A673 (cell line): ENCODE measurements around the gene INO80C. TPM values are rescaled to one million over a fixed set of nuclear protein-coding genes. Genes with fewer than 3 reads are reported as not detected.

Experiments used
- BruUV-seq: library from RNA; stranded (reverse); fragments of 400-500 nt; replicated peaks from 2 replicates; lab custom pipeline; 2021; lab: Mats Ljungman, UMichigan
- CTCF ChIA-PET: fragments of 300-600 bp; sonication (Branson Sonifier 250); formaldehyde crosslinking; loops from one replicate; lab custom pipeline; 2022; ENCODE audit warnings: antibody characterized with exemption; lab: Charles Lee
- POLR2A ChIA-PET: fragments of 300-600 bp; sonication (Branson Sonifier 250); formaldehyde crosslinking; loops from one replicate; lab custom pipeline; 2022; ENCODE audit warnings: antibody characterized with exemption; ENCODE audit not compliant: low non-redundant PET; lab: Charles Lee
- DNase-seq: peaks from one replicate; pipeline ENCODE4 v3.0.0-alpha.2; 2015; ENCODE audit warnings: low spot score
- H3K27ac ChIP-seq: fragments of 200-600 bp; sonication (generic); 2 replicates; pipeline ENCODE4 v1.5.1; 2016; ENCODE audit warnings: mixed run types, low read depth, mild to moderate bottlenecking, mixed read lengths, antibody characterized with exemption, low read length; ENCODE audit not compliant: poor library complexity, severe bottlenecking
- H3K27me3 ChIP-seq: fragments of 200-600 bp; sonication (generic); replicated peaks from 2 replicates; pipeline ENCODE4 v1.6.1; 2017; ENCODE audit warnings: mixed run types, low read depth, mild to moderate bottlenecking, mixed read lengths, antibody characterized with exemption, low read length; ENCODE audit not compliant: insufficient read depth, poor library complexity
- H3K36me3 ChIP-seq: fragments of 200-600 bp; sonication (generic); 2 replicates; pipeline ENCODE4 v1.6.1; 2016; ENCODE audit warnings: mixed run types, mild to moderate bottlenecking, mixed read lengths, antibody characterized with exemption, low read length; ENCODE audit not compliant: insufficient read depth, poor library complexity, severe bottlenecking
- H3K4me1 ChIP-seq: fragments of 200-600 bp; sonication (generic); 2 replicates; pipeline ENCODE4 v1.6.1; 2017; ENCODE audit warnings: mixed run types, mild to moderate bottlenecking, mixed read lengths, antibody characterized with exemption, low read length; ENCODE audit not compliant: insufficient read depth, poor library complexity, severe bottlenecking
- H3K4me3 ChIP-seq: fragments of 200-600 bp; sonication (generic); 2 replicates; pipeline ENCODE4 v1.5.1; 2016; ENCODE audit warnings: low read depth, mixed run types, mild to moderate bottlenecking, mixed read lengths, low read length; ENCODE audit not compliant: poor library complexity, severe bottlenecking
- H3K9me3 ChIP-seq: fragments of 200-600 bp; sonication (generic); 2 replicates; pipeline ENCODE4 v1.6.1; 2016; ENCODE audit warnings: mixed run types, low read depth, mild to moderate bottlenecking, mixed read lengths, antibody characterized with exemption, low read length; ENCODE audit not compliant: poor library complexity, severe bottlenecking
- CTCF ChIP-seq: fragments of 300-800, 200-600 bp; sonication (generic); conservative IDR thresholded peaks from 2 replicates; pipeline ENCODE4 v1.5.1; 2017; ENCODE audit warnings: low read depth, mild to moderate bottlenecking, antibody characterized with exemption, low read length, moderate library complexity, mixed read lengths
- EZH2 ChIP-seq: fragments of 200-600 bp; sonication (generic); IDR thresholded peaks from 2 replicates; pipeline ENCODE4 v1.6.1; 2017; ENCODE audit warnings: borderline replicate concordance, low read depth, mild to moderate bottlenecking, mixed read lengths, antibody characterized with exemption, low read length; ENCODE audit not compliant: poor library complexity, severe bottlenecking
- intact Hi-C: fragments of 100-400 bp; cut with micrococcal nuclease; formaldehyde crosslinking; loops from one replicate; pipeline ENCODE4 v1.10.0; 2022; ENCODE audit not compliant: unreplicated experiment
- total RNA-seq: library from RNA; stranded (reverse); gene quantifications from 2 replicates; pipeline ENCODE4 v1.2.3, GENCODE V29; 2021

Gene INO80C
- total RNA-seq, 1 experiment from 2014 or later: 36.6 TPM

GRCh38 chr18:35426786-35427185 is 71.0 kb downstream of the INO80C start:
- TF ChIP-seq EZH2 (no peak), CTCF (no peak)
- no TSS peak for BruUV-seq
- ChIA-PET POLR2A (no interaction called here), CTCF (no interaction called here)
- Histone ChIP-seq H3K27me3 (no peaks in the 10 kb centered on the region), H3K9me3 (no peaks in the 10 kb centered on the region), H3K4me3 (no peak overlapping the region), H3K27ac (no peak overlapping the region), H3K36me3 (no peaks in the 10 kb centered on the region), H3K4me1 (no peaks in the 10 kb centered on the region)
- no peak for DNase-seq
- intact Hi-C loops: no loop called here

GRCh38 chr18:35424356-35424755 is 73.4 kb downstream of the INO80C start:
- intact Hi-C loops: no loop called here
- Histone ChIP-seq H3K4me3 (no peak overlapping the region), H3K9me3 (no peaks in the 10 kb centered on the region), H3K36me3 (no peaks in the 10 kb centered on the region), H3K4me1 (no peaks in the 10 kb centered on the region), H3K27ac (no peak overlapping the region), H3K27me3 (no peaks in the 10 kb centered on the region)
- ChIA-PET CTCF (no interaction called here), POLR2A (no interaction called here)
- TF ChIP-seq CTCF (no peak), EZH2 (no peak)
- DNase-seq: no peak
- no TSS peak for BruUV-seq

- TF ChIP-seq CTCF (no peak), EZH2 (no peak)
- H3K27ac ChIP-seq: no peak overlapping the region
- H3K27me3 ChIP-seq: no peaks in the 10 kb centered on the region
- ChIA-PET CTCF (no interaction called here), POLR2A (no interaction called here)
- H3K4me3 ChIP-seq: no peak overlapping the region
- intact Hi-C loops: no loop called here
- no peaks in the 10 kb centered on the region for H3K36me3 ChIP-seq
- no peaks in the 10 kb centered on the region for H3K4me1 ChIP-seq
- no TSS peak for BruUV-seq
- DNase-seq: no peak
- H3K9me3 ChIP-seq: peaks cover 5% of the 10 kb centered on the region
Measured at GRCh38 chr18:35422237-35422636, 75.5 kb downstream of the INO80C start.
